HepG2 (cell line): ENCODE data around the gene WRAP73.

Source experiments
- EZH2 ChIP-seq: conservative IDR thresholded peaks from 2 replicates; pipeline ENCODE4 v1.6.1; 2012; ENCODE audit warnings: mild to moderate bottlenecking, low read depth, low read length, moderate library complexity
- GABPA ChIP-seq, 2 experiments: IDR thresholded peaks; 2 replicates each; pipeline ENCODE4 v1.6.1; 2011 to 2016; ENCODE audit warnings: low read depth in 2 of 2, low read length in 1 of 2, missing biosample characterization in 1 of 2, missing genetic modification characterization in 1 of 2
- HDAC2 ChIP-seq: sonication (generic); formaldehyde crosslinking; IDR thresholded peaks from 2 replicates; pipeline ENCODE4 v1.4.0; 2020; ENCODE audit warnings: missing genetic modification reagents
- SRSF4 ChIP-seq: fragments of 200-400 bp; formaldehyde crosslinking; IDR thresholded peaks from one replicate; pipeline ENCODE4 v1.6.1; 2018; ENCODE audit warnings: mild to moderate bottlenecking, low read depth, low read length, moderate library complexity; ENCODE audit not compliant: poor library complexity, severe bottlenecking
- YY1 ChIP-seq: IDR thresholded peaks from 2 replicates; pipeline ENCODE4 v1.6.1; 2011; ENCODE audit warnings: low read length, low read depth, moderate library complexity, mild to moderate bottlenecking; ENCODE audit not compliant: insufficient read depth, insufficient replicate concordance
- ZBTB8A ChIP-seq: sonication (generic); formaldehyde crosslinking; IDR thresholded peaks from 2 replicates; pipeline ENCODE4 v1.4.0; 2020; ENCODE audit warnings: mild to moderate bottlenecking, low read depth, missing genetic modification reagents, borderline replicate concordance
- TF ChIP-seq, protein P1 (sequence below): sonication (generic); formaldehyde crosslinking; IDR thresholded peaks from 2 replicates; pipeline ENCODE4 v1.5.0; 2020; ENCODE audit warnings: mild to moderate bottlenecking, missing genetic modification reagents, moderate library complexity
- TF ChIP-seq, protein P2 (sequence below): sonication (generic); formaldehyde crosslinking; conservative IDR thresholded peaks from 2 replicates; pipeline ENCODE4 v1.8.0; 2022; ENCODE audit warnings: low read depth, missing genetic modification reagents
- TF ChIP-seq, protein P3 (sequence below), 2 experiments: sonication (generic) in 1 of 2; formaldehyde crosslinking in 1 of 2; IDR thresholded peaks; 2 replicates each; pipeline versions ENCODE4 v1.5.1 to v1.6.1; 2011 to 2020; ENCODE audit warnings: borderline replicate concordance in 1 of 2, low read depth in 1 of 2, low read length in 1 of 2, mild to moderate bottlenecking in 1 of 2, missing genetic modification reagents in 1 of 2, moderate library complexity in 1 of 2

DNA sequence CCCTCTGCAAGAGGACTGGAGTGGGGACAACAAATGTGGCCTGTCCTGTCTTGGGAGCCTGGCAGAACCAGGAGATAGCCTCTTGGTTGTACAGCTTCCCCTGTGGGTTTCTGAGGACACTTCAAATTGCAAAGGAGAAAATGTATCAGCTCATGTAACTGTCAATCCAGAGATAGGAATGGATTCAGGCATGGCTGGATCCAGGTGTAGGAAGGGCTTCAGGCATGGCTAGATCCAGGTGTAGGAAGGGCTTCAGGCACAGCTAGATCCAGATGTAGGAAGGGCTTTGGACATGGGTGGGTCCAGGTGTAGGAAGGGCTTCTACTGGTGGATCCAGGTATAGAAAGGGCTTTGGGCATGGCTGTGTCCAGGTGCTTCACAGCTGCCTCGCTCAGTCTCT lies 33.3 kb upstream of the WRAP73 start:
- TF ChIP-seq, protein P1, sequence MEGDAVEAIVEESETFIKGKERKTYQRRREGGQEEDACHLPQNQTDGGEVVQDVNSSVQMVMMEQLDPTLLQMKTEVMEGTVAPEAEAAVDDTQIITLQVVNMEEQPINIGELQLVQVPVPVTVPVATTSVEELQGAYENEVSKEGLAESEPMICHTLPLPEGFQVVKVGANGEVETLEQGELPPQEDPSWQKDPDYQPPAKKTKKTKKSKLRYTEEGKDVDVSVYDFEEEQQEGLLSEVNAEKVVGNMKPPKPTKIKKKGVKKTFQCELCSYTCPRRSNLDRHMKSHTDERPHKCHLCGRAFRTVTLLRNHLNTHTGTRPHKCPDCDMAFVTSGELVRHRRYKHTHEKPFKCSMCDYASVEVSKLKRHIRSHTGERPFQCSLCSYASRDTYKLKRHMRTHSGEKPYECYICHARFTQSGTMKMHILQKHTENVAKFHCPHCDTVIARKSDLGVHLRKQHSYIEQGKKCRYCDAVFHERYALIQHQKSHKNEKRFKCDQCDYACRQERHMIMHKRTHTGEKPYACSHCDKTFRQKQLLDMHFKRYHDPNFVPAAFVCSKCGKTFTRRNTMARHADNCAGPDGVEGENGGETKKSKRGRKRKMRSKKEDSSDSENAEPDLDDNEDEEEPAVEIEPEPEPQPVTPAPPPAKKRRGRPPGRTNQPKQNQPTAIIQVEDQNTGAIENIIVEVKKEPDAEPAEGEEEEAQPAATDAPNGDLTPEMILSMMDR = no peak
- TF ChIP-seq YY1 (no peak), EZH2 (no peak), SRSF4 (no peak), ZBTB8A (no peak), GABPA (IDR thresholded peaks at IDR 0.05; ENCODE audit: low read depth, low read length) (no peak), GABPA (CRISPR knock-in tag; IDR thresholded peaks at IDR 0.05; ENCODE audit: low read depth) (no peak), HDAC2 (CRISPR knock-in tag) (no peak)
- TF ChIP-seq, protein P2, sequence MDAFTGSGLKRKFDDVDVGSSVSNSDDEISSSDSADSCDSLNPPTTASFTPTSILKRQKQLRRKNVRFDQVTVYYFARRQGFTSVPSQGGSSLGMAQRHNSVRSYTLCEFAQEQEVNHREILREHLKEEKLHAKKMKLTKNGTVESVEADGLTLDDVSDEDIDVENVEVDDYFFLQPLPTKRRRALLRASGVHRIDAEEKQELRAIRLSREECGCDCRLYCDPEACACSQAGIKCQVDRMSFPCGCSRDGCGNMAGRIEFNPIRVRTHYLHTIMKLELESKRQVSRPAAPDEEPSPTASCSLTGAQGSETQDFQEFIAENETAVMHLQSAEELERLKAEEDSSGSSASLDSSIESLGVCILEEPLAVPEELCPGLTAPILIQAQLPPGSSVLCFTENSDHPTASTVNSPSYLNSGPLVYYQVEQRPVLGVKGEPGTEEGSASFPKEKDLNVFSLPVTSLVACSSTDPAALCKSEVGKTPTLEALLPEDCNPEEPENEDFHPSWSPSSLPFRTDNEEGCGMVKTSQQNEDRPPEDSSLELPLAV (CRISPR knock-in tag) = no peak
- TF ChIP-seq, protein P3, sequence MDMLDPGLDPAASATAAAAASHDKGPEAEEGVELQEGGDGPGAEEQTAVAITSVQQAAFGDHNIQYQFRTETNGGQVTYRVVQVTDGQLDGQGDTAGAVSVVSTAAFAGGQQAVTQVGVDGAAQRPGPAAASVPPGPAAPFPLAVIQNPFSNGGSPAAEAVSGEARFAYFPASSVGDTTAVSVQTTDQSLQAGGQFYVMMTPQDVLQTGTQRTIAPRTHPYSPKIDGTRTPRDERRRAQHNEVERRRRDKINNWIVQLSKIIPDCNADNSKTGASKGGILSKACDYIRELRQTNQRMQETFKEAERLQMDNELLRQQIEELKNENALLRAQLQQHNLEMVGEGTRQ (IDR thresholded peaks at IDR 0.05; ENCODE audit: low read depth, low read length) = no peak
- TF ChIP-seq, protein P3 (CRISPR knock-in tag; IDR thresholded peaks at IDR 0.05; ENCODE audit: borderline replicate concordance) = no peak
